ENCODE data around the gene TNFAIP8. TPM values are rescaled to one million over a fixed set of nuclear protein-coding genes. Genes with fewer than 3 reads are reported as not detected.
A peak's percentile ranks its signal among the peaks of the same experiment; 100 is the strongest.

TNFAIP8 gene
- total and polyA plus RNA-seq, 10 of the 15 experiments (the other 5 are each of a cell fraction or from before 2014, with no cell fraction given) = 124 to 324 (median 177) TPM

- no peak for FAIRE-seq
- RAD21 ChIA-PET (ENCODE audit: unreplicated experiment) = interaction anchor here (0.6 to 18.7 kb wide), 17 partner anchors 15 to 100 kb away, joined by 3 to 501 read pairs (median 18); partner anchors contain the start of gene TNFAIP8
- Histone ChIP-seq H3K27ac (ENCODE audit: control insufficient read depth, insufficient read depth) (peak overlapping the region; percentile 100), H3K36me3 (ENCODE audit: control insufficient read depth in 2 of 2, insufficient read depth in 2 of 2, low read length in 1 of 2) (no peaks in the 10 kb centered on the region), H3K4me2 (ENCODE audit: control insufficient read depth, insufficient read depth) (peak overlapping the region; percentile 99), H2AFZ (ENCODE audit: control insufficient read depth, low read depth, low read length) (no peak overlapping the region), H4K20me1 (ENCODE audit: control insufficient read depth, insufficient read depth) (no peaks in the 10 kb centered on the region; the same call in 1 of the 2 replicates), H3K4me1 (ENCODE audit: control insufficient read depth, insufficient read depth, low read length) (peaks cover 52% of the 10 kb centered on the region), H3K79me2 (ENCODE audit: control insufficient read depth, insufficient read depth, low read length) (peaks cover 99% of the 10 kb centered on the region), H3K27me3 (replicated peaks in 1 of 2; ENCODE audit: control insufficient read depth in 2 of 2, insufficient read depth in 2 of 2, low read length in 1 of 2) (no peaks in the 10 kb centered on the region), H3K9ac (ENCODE audit: control insufficient read depth, insufficient read depth, low read length) (peak overlapping the region; percentile 58), H3K9me3 (replicated peaks; ENCODE audit: control insufficient read depth, insufficient read depth, low read length) (no peaks in the 10 kb centered on the region), H3K4me3 (peak overlapping the region; percentile 78)
- SMC1A ChIA-PET (ENCODE audit: uncharacterized antibody, unreplicated experiment) = interaction anchor here (0.7 to 34.8 kb wide), 14 partner anchors 6 to 263 kb away, joined by 3 to 1117 read pairs (median 7); partner anchors contain the start of gene TNFAIP8
- DNase-seq (ENCODE audit: low read depth, low spot score) = no peak
- CTCF ChIA-PET = interaction anchor here (0.9 to 20.3 kb wide), 13 partner anchors 10 to 351 kb away, joined by 3 to 261 read pairs (median 4); partner anchors contain the start of gene TNFAIP8
- POLR2A ChIA-PET = interaction anchor here (0.8 to 20.9 kb wide), 10 partner anchors 8 to 73 kb away, joined by 3 to 657 read pairs (median 15); partner anchors contain the start of gene TNFAIP8
- in situ Hi-C loops (cut with MboI) (no loop called here), intact Hi-C loops (cut with micrococcal nuclease; ENCODE audit: unreplicated experiment) (loop anchor here (5.0 to 10.0 kb wide), 2 partner anchors 266 to 314 kb away; partner anchors contain the start of gene DMXL1)
- no peak for ATAC-seq
- WGBS (ENCODE audit: insufficient coverage, insufficient replicate concordance, low lambda C conversion rate, missing lambda C conversion rate) = 28% methylated on average over 4 of the region's 4 CpGs
- BruUV-seq (replicated peaks) = no TSS peak
- no peak for TF ChIP-seq TCF3 (IDR thresholded peaks at IDR 0.05; ENCODE audit: borderline replicate concordance, insufficient read depth, low read depth, low read length)
- no peak for TF ChIP-seq SMAD5 (IDR thresholded peaks at IDR 0.05; ENCODE audit: low read depth)
- TF ChIP-seq RUNX3 (IDR thresholded peaks at IDR 0.05; ENCODE audit: low read length) = peak; percentile 43; the same call in 1 of the 2 replicates
- no peak for TF ChIP-seq ZNF274 (IDR thresholded peaks at IDR 0.05; ENCODE audit: insufficient read depth, insufficient read length)
- no peak for TF ChIP-seq ZBTB11 (CRISPR knock-in tag; IDR thresholded peaks at IDR 0.05)
- TF ChIP-seq CBFB (IDR thresholded peaks at IDR 0.05; ENCODE audit: low read depth) = no peak
- TF ChIP-seq CREM (IDR thresholded peaks at IDR 0.05; ENCODE audit: low read depth) = no peak
- TF ChIP-seq MXI1 (IDR thresholded peaks at IDR 0.05; ENCODE audit: low read depth, low read length) = no peak
- no peak for TF ChIP-seq TAF1 (IDR thresholded peaks at IDR 0.05; ENCODE audit: borderline replicate concordance, low read depth, low read length)
- peak; percentile 42; the same call in 1 of the 2 replicates for TF ChIP-seq EED (IDR thresholded peaks at IDR 0.05; ENCODE audit: low read depth)
- no peak for TF ChIP-seq YBX1 (IDR thresholded peaks at IDR 0.05)
- TF ChIP-seq NRF1 (conservative IDR thresholded peaks at IDR 0.05; ENCODE audit: low read depth, low read length) = no peak
- TF ChIP-seq ESRRA (IDR thresholded peaks at IDR 0.05; ENCODE audit: low read length) = no peak
- TF ChIP-seq EZH2 (IDR thresholded peaks at IDR 0.05; ENCODE audit: borderline replicate concordance, control insufficient read depth, low read depth, low read length) = no peak
Observed at GRCh38 chr5:119338326-119338946, 17.4 kb upstream of the TNFAIP8 start.

Data from GM12878 (cell line).